ENCODE data around the gene WDR18.

DNA sequence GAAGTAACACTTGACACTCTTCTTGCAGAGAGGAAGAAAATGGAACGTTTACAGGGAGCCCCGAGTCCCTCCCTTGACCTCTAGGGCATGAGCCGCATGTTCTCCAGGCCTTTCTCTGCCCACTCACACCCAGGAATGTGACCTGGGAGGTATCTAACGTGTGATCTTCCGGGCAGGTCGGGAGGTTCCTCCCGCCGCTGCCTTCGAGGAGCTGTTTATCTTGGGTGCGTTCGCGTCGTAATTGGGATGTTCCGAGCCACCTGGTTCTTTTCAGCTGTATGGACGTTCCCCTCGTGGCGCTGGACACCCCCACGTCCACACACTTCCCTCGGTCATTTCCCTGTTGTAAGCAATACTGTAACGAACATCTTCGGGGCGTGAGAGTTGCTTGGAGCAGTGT is 44.7 kb upstream of the WDR18 start:
- TF ChIP-seq CTCF (conservative IDR thresholded peaks at IDR 0.05; ENCODE audit: low read depth, low read length) (no peak), EZH2 (IDR thresholded peaks at IDR 0.05; ENCODE audit: low read length, unreplicated experiment) (no peak), EZH2phosphoT487 (IDR thresholded peaks at IDR 0.05; ENCODE audit: borderline replicate concordance, low read length) (no peak)
